PFSK-1 (cell line): ENCODE measurements around the gene VTN.

ENCODE experiments used
- FOXP2 ChIP-seq: optimal IDR thresholded peaks from 2 replicates; pipeline ENCODE3; 2011; ENCODE audit warnings: borderline replicate concordance, control low read depth, inconsistent platforms; ENCODE audit not compliant: insufficient read depth; ENCODE audit errors: extremely low read length, extremely low read depth
- POLR2AphosphoS5 ChIP-seq: IDR thresholded peaks from 2 replicates; pipeline ENCODE4 v1.6.1; 2012; ENCODE audit warnings: low read depth, mild to moderate bottlenecking, control low read depth, low read length, moderate library complexity
- REST ChIP-seq, 2 experiments: IDR thresholded peaks; 2 replicates each; pipeline versions ENCODE4 v1.6.1 to v1.8.0; 2011 to 2012; ENCODE audit warnings: low read depth in 2 of 2, low read length in 2 of 2, control low read depth in 1 of 2, inconsistent platforms in 1 of 2, mild to moderate bottlenecking in 1 of 2, moderate library complexity in 1 of 2; ENCODE audit not compliant: insufficient read depth in 1 of 2
- SIN3A ChIP-seq: IDR thresholded peaks from 2 replicates; pipeline ENCODE4 v1.6.1; 2012; ENCODE audit warnings: mild to moderate bottlenecking, low read length, moderate library complexity, borderline replicate concordance; ENCODE audit not compliant: insufficient read depth
- TAF1 ChIP-seq: IDR thresholded peaks from 2 replicates; pipeline ENCODE4 v1.6.1; 2012; ENCODE audit warnings: low read length, control low read depth, borderline replicate concordance; ENCODE audit not compliant: insufficient read depth

Gene VTN

GRCh38 chr17:28364665-28365363, 5.3 kb downstream of the VTN start, which contains the start of gene SEBOX:
Gene SEBOX (minus strand): TSS chr17:28365199. CDS start chr17:28365151, 48 bp downstream.
- TF ChIP-seq POLR2AphosphoS5 (no peak), SIN3A (no peak), FOXP2 (no peak), TAF1 (no peak), REST (IDR thresholded peaks at IDR 0.05; ENCODE audit: insufficient read depth in 1 of 2, low read depth in 2 of 2, low read length in 2 of 2) (no peak)

- TF ChIP-seq TAF1 (no peak), REST (IDR thresholded peaks at IDR 0.05; ENCODE audit: insufficient read depth in 1 of 2, low read depth in 2 of 2, low read length in 2 of 2) (no peak), FOXP2 (no peak), POLR2AphosphoS5 (no peak), SIN3A (no peak)
These were observed 6.1 kb downstream of the VTN start for GRCh38 chr17:28363776-28364650.

GRCh38 chr17:28363186-28363585, 6.9 kb downstream of the VTN start:
- TF ChIP-seq REST (IDR thresholded peaks at IDR 0.05; ENCODE audit: insufficient read depth in 1 of 2, low read depth in 2 of 2, low read length in 2 of 2) (no peak), SIN3A (no peak), FOXP2 (no peak), POLR2AphosphoS5 (no peak), TAF1 (no peak)

GRCh38 chr17:28357901-28358197, 12.3 kb downstream of the VTN start:
- TF ChIP-seq SIN3A (no peak), POLR2AphosphoS5 (no peak), REST (IDR thresholded peaks at IDR 0.05; ENCODE audit: insufficient read depth in 1 of 2, low read depth in 2 of 2, low read length in 2 of 2) (no peak), FOXP2 (no peak), TAF1 (no peak)
